Tongue (tissue), 2 donors: Measurements from ENCODE around the gene ST8SIA2. TPM values are rescaled to one million over a fixed set of nuclear protein-coding genes. Genes with fewer than 3 reads are reported as not detected.

Experiments
- DNase-seq: peaks from one replicate; pipeline ENCODE4 v3.0.0-alpha.2; 2015
- total RNA-seq: library from RNA; depleted of rRNA; stranded (reverse); fragments of >200 nt; gene quantifications from one replicate; pipeline ENCODE4 v1.2.3, GENCODE V29; 2014

Gene ST8SIA2, protein sequence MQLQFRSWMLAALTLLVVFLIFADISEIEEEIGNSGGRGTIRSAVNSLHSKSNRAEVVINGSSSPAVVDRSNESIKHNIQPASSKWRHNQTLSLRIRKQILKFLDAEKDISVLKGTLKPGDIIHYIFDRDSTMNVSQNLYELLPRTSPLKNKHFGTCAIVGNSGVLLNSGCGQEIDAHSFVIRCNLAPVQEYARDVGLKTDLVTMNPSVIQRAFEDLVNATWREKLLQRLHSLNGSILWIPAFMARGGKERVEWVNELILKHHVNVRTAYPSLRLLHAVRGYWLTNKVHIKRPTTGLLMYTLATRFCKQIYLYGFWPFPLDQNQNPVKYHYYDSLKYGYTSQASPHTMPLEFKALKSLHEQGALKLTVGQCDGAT
- 12.7 TPM for total RNA-seq

DNA sequence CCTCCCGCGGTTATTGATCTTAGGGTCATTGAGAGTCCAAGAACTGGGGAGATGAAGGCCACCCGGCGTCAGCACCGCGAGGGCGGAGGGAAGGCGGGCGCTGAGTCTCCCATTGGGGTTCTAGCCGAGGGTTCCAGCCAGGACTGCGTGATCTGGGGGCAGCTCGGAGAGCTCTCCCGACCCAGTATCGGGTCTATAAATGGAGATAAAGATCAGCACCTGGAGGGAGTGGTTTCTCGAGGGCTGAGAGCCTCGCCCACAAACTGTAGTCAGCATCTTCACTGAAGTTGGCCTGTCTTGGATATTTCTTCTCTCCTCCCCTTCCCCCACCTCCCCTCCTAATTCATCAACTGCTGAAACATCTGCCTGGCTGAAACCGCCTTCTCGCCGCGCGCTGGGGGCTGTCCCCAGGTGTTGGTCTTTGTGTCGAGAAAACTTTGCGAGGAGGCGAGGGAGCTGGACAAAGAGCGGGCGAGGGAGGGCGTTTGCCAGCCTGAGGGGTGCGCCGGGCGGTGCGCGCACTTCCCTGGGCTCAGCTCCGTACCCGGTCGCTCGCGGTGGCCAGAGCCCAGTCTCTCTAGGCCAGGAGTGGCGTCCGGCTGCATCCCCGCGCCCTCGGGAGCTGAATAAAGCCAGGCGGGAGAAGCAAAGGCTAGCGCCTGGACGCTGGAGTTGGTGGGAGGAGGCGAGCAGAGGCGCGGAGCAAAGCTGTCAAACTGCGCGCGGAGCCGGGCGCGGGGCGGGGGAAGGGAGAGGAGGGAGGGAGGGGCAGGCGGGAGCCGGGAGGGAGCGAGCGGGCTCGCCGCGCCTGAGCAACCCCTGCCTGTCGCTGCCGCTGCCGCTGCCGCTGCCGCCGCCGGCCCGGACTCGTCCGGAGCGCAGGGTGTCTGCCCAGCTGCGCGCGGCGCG, at the start of gene ST8SIA2:
TSS of gene ST8SIA2 (plus strand) at position 811 of the 909 bp plus-strand sequence. CDS start 184 bp downstream, outside the sequence.
- DNase-seq = peak; percentile 86

DNA sequence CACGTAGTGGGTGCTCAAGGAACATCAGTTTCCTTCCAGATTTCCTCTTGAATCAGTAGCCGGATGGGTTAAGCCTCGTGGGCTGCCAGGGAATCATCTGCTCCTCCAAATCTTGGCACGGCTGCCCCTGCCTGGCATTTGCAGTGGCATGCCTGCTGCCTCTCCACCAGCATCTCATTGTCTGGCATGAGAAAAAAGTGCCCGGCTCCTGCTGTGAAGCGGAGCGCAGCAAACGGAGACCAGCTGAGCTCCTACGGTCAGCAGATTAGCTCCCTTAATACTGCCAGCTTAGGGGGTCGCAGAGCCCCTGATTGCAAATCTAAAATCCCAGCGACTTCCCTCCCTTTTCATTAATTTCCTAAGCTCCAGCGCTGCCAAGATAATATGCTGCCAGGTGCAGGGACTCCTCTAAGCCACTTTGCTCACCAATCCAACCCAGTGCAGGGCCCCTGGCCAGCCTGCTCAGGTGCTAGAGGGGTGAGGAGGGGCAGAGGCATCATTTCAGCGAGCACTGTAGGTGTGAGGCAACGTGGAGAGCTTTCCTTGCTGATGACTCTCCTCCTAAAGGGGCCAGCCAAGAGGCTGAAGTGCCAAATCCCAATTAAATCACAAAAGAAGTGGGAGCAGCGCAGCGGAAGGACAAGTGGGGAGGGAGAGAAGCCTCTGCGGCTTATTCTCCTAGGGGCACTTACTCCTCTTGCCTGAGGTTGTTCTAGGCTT, 49.6 kb upstream of the ST8SIA2 start:
- peak; percentile 84 for DNase-seq

DNA sequence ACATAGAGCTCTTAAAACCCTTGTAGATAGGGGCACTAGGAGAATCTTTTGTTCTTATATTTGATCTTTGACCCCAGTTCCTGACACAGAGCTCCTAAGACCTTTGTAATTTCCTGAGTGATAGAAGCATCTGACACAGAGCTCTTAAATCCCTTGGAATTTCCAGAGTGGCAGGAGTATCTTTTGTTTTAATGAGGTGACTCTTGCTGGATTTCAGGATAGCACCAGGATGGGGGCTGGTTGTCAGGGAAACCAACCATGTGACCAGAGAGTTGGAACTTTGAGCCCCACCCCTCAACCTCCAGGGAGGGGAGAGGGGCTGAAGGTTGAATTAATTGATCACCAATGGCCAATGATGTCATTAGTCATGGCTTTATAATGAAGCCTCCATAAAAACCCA, 47.6 kb upstream of the ST8SIA2 start:
- no peak for DNase-seq

GRCh38 chr15:92355307-92355706, 38.4 kb upstream of the ST8SIA2 start:
- DNase-seq = no peak

DNA sequence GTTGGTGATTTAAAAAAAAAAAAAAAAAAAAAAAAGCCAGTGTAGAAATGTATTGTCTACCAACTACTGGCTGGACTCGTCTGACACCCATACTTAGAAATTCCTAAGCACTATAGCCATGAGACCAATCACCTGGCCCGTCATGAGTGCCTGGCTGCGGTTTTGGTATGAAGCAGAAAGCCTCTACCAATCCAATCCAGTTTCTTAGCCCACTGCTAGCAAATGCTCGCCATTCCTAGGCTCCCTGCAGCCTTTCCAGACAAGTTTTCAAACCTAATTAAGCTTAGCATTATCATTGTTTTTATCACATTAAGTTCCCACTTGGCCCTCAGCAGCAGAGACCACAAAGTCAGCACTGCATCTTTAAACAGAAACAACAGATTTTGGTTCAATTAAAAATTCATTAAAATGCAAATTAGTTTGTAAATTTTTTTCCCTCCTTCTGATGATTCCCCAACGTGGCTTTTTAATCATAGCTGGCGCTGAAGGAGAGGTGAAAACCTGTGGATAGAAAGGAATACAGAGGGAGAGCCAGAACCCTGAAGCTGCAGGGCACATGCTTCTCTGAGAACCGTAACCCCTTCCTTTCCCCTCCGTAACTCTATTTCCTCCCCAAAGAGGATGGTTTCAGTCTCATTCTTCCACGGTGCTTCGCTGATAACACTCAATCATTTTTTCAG, 32.2 kb upstream of the ST8SIA2 start:
- DNase-seq = no peak

DNA sequence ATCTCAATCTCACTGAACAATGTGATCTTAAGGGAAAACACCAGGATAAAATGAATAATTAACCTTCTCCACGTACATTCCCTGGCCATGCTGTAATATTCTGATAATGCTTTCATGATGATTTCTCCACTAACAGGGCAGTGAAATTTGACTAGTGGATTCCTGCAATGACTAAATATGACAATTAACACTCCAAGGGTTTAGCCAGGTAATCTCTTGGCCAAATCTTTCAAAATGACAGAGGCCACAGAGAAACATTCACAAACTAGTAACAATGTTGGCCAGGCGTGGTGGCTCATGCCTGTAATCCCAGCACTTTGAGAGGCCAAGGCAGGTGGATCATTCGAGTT, 31.7 kb upstream of the ST8SIA2 start:
- no peak for DNase-seq

GRCh38 chr15:92365084-92365483, 28.6 kb upstream of the ST8SIA2 start:
- no peak for DNase-seq

DNA sequence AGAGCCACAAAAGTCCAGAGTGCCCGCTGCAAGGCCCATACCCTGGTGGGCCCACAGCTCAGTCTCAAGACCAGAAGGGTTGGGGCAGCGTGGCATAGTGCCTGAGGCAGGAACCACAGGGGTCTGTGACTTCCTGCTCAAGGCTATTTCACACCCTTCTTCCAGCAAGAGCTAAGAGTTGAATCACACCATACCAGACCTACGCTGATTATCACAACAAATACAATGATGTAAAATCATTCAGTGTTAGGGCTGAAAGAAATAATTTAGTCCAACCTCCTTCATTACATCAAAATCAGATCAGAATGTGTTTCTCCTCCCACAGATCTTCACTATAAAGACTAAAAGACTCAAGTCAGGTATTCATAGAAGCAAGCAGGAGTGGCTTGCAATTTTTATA, 27.8 kb upstream of the ST8SIA2 start:
- no peak for DNase-seq

DNA sequence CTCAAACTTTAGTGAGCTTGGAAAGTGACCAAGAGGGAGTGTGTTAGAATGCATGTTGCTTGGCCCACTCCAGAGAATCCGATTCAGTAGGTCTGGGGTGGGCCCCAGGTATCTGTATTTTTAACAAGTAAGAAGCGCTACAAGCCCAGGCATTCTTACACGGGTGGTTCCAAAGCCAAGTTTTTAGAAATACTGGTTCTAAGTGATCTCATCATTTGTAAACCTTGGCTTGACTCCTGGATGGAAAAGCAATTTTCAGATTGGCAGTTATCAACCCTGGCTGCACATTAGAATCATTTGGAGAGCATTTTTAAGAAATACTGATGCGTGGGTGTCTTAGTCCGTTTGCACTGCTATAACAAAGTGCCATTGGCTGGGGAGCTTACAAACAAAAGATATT, 27.3 kb upstream of the ST8SIA2 start:
- no peak for DNase-seq

DNA sequence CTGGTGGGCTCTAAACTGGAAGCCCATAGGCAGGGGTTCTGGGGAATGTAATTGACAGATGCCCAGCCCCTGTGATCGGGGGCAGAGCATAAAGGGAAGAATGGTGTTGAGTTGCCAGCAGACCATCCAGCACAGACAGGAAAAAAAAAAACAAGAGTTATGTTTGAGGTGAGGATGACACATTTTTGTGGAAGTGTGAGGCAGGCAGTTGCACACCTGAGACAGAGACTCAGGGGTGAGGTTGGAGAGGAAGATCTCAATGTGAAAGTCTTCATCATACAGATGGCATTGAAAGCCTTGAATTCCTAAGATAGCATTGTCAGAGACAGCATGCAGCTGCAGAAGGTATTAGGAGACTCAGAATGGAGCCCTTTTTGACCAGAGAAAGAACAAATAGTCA, 18.6 kb upstream of the ST8SIA2 start:
- DNase-seq = no peak

GRCh38 chr15:92376109-92376508, 17.6 kb upstream of the ST8SIA2 start:
- DNase-seq = no peak

- peak; percentile 80 for DNase-seq
Observed at GRCh38 chr15:92377083-92377789, 16.4 kb upstream of the ST8SIA2 start.

DNA sequence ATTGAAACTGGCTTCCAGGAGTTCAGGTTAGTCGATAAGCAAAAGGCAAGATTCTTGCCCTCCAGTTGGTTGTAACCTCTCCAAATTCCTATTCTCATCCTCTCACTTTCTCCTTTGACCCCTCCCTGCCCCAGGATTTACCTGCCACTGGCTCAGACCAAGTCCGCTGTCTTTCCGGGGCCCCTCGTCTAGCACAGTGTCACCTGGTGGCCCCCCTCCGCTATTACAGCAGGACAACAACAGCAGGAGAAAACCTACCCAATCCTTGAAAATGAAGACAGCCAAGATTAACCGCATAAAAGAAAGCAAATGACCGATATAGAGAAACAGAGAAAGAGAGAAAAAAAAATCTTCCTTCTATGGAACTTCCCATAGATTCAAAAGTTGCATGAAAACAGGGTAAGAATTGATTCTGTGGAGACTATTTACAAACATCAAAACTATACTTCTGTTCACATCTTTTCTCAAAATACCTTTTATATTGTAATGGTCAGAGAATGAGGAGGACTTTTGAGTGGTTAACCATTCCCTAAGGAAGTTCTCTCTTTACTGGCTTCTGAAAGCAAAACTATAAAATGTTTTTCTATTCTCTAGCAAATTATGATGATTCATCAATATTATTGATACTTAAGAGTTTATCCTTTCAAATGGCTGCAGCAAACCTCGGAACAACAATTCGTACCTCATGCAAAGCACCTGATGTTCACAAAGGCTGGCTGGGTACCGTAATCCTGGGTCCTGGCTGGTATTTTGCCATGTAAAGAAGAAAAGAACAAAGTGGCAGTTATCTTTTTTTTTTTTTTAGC, 10.0 kb upstream of the ST8SIA2 start:
- DNase-seq = no peak

- DNase-seq = no peak
Observed at GRCh38 chr15:92384381-92384780, 9.3 kb upstream of the ST8SIA2 start.

GRCh38 chr15:92385096-92385495, 8.6 kb upstream of the ST8SIA2 start:
- no peak for DNase-seq

DNA sequence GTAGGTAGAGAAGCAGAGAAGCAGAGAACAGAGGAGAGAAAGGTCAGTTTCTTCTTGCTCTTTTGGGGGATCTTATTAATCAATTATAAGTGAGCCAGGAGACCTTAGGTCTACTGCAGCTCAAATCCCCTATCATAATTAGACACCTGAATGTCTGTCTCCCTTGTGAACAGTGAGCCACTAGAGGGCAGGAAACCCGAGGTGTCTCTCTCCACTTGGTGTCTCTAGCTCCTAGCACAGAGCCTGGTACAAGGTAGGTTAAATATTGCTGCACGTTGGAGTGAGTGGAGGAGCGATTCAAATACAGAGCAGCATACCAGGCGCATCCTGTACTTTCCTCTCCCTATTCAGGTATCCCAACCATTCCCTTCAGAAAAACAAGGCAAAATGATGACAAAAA, 2.0 kb upstream of the ST8SIA2 start:
- DNase-seq = no peak

DNA sequence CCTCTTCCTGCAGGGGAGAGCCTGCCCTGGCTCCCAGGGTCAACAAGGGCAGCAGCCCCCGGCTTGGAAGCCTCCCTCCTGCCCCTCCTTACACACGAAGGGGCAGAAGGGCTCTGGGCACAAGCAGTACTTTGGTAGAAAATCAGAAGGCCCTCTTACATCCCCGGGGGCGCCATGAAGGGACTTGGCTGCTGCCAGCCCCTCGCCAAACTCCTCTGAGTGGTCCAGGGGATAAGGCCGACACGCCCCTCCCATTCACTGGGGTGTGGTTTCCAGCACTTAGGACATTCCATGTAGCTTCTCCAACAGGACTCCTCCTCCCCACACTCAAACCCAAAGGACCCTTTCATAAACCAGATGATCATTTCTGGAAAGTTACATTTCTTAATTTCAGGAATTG, 1.2 kb upstream of the ST8SIA2 start:
- no peak for DNase-seq

DNA sequence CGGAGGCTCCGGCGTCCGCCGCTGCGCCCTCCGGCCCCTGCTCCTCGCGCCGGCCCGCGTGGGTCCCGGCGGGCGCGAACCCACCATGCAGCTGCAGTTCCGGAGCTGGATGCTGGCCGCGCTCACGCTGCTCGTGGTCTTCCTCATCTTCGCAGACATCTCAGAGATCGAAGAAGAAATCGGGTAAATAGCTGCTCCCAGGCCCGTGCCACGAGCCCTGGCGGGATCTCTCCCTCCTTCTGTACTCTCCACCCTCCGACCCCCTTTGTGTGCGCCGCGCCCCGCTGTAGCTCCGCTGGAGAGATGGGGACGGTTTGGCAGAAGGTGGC, 263 bp downstream of the ST8SIA2 start:
- peak; percentile 53 for DNase-seq

DNA sequence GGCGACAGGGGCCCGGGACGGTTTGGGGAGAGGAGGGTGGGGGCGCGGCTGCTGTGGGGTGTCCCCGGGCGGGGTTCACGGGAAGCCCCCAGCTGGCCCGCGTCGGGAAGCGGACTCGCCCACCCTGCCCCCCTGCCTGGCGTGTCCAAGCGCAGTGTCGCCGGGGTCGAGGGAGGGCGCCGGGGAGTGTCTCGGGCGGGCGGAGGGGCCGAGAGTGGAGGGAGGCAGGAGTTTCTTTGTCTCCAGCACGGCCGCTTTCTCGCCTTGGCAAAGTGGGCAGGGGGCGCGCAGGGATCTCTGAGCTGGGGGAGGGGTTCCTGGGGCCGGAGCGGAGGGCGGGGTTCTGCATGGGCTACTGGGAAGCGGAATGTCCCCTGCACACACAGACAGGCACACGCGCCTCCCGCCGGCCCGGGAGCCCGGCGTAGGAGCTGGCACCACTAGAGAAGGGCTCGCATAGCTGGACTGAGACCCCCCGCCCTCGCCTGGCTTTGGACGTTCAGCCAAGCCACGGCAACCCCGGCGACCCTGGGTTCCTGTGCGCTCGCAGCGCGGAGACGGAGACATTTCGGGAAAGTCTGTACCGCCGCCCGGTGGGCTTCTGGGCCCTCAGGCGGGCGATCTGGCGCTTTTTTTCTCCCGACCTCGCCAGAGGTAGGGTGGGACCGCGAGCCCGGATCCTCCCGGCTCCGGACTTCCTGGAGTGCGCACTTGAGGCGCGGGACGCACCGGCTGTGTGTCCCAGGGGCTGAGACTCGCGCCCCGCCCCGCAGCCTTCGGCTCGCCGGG, 822 bp downstream of the ST8SIA2 start:
- peak; percentile 60 for DNase-seq

- no peak for DNase-seq
Observed at GRCh38 chr15:92395098-92395635, 1.5 kb downstream of the ST8SIA2 start.
